HTR-8/SVneo (cell line): ENCODE data around the gene CCNL2.
"Not testable (repeated sequence)": the region's sequence is repeated elsewhere in the genome, so short reads cannot be mapped to it uniquely, and the experiment has no call there.

Experiments
- DNase-seq: peaks from one replicate; pipeline ENCODE4 v3.0.0; 2011; ENCODE audit warnings: low spot score, mixed read lengths; ENCODE audit not compliant: insufficient read length
- FAIRE-seq: peaks from 2 replicates; lab custom pipeline; 2011; peaks lifted over from hg19 to GRCh38; lab: Jason Lieb, UNC

The CCNL2 gene

GRCh38 chr1:1377540-1378205 lies 21.5 kb downstream of the CCNL2 start:
- DNase-seq = no peak
- FAIRE-seq = no peak

- DNase-seq = no peak
- FAIRE-seq = no peak
Observed at GRCh38 chr1:1376551-1377226, 22.4 kb downstream of the CCNL2 start.

DNA sequence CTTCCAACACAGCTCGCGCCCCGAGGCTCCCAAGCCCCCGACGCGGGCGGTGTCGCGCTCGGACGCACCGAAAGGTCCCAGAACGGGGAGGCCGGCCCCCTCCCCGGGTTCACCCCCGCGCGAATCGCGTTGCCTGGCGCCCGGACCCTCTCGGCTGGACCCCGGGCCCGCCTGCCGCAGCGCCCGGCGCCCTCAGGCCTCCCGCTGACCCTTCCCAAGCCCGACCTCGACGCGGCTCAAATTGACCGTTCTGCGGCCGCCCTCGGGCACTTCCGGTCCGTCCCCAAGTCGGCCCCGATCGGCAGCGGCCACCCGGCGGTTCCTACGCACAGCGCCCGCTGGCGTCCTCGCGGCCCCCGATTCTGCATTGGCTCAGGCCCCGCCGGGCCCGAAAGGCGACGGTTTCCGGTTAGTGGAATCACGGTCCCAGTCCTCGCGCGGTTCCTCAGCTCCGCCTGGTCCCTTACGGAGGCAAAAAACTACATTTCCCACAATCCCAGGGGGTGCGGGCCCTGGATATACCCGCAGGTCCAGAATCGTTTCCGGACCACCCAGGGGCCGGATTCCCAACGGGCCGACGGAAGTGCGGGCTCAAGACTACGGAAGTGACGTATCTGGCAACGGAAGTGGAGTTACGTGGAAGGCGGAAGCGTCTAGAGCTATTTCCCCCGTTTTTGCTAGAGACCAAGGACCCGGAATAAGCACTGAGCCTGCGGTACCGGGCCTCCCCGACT lies 24.0 kb downstream of the CCNL2 start, which contains the start of gene AURKAIP1:
TSS of gene AURKAIP1 (minus strand) at position 279 of the 734 bp plus-strand sequence. CDS start 451 bp downstream, outside the sequence.
- peak; percentile 96 for FAIRE-seq
- peak; percentile 96 for DNase-seq

DNA sequence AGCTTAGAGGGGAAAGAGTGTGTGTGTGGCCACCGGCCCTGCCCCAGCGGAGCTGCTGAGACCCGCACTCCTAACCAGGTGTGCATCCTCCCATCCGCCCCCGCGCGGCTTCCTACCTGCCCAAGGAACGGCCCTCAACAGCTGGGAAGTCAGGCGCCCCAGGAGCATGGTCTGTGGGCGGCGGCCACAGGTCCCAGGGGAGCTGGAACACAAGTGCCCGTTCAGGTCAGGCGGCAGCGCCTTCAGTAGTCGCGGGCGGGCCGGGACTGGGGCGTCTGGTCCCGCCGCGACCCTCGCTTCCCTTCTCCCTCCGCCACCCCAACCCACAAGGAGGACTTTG lies 24.6 kb downstream of the CCNL2 start:
- DNase-seq = no peak
- FAIRE-seq = no peak

GRCh38 chr1:1373815-1374588 lies 25.1 kb downstream of the CCNL2 start:
- DNase-seq (no peak), FAIRE-seq (no peak)

DNA sequence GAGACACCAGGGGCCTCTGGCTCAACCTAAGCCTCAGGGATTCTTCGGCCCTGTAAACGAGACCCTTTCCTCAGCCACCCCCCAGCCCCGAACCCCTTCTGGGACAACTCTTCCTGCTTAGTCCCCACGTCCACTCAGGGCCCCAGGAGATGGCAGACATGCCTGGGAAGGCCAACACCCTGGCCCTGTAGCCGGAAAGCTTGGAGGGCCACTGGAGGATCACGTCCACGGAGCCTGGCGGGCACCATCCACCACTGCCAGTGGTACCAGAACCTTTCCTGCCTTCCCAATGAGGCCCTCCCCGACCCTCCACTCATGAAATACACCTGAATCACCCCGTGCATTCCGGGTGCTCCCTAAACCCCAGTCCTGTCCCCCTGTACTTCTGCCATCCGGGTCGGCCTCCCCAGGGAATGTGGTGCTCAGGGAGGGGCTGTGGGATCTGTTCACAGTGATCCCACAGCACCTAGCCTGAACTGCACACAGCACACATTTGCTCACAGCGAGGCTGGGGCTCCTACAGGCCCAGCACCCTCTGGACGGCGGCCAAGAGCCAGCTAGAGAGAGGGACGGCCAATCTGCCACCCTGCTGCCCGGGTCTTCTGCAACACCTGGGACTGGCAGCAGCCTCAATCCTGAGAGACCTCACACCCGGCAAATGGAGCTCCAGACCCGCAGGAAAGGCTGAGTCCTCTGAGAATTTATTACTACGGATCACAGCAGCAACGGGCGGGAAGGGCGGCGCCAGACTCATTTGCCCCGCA lies 25.9 kb downstream of the CCNL2 start:
- no peak for DNase-seq
- FAIRE-seq = no peak

GRCh38 chr1:1371746-1372711 lies 27.1 kb downstream of the CCNL2 start:
- FAIRE-seq (no peak), DNase-seq (peak; percentile 78)

- no peak for FAIRE-seq
- no peak for DNase-seq
Observed at GRCh38 chr1:1371364-1371745, 27.8 kb downstream of the CCNL2 start.

DNA sequence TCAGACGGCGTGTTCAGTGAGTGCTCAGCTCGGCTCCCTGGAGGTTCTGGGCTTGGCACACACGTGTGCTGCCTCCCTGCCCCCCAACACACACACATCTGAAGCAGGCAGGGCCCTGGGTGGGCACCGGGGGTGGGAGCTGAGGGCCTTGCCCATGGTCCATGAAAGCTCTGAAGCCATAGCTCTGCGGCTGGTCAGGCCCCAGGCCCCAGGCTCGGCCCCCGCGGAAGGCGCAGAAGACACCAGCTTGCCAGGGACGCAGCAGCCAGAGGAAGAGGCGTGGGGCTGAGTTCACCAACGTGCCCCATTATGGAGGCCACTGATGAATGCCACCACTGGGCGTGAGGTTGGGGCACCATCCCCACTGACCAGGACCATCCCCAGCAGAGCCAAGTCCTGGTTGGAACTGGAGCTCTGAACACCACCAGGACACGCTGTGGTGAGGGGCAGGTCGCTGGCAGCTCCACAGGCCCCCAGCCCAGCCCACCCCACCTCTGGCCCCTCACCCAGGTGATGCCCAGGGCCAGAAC lies 28.3 kb downstream of the CCNL2 start:
- no peak for DNase-seq
- no peak for FAIRE-seq

GRCh38 chr1:1370094-1370493 lies 29.0 kb downstream of the CCNL2 start:
- not testable (repeated sequence) for DNase-seq, FAIRE-seq

GRCh38 chr1:1367315-1367714 lies 31.8 kb downstream of the CCNL2 start:
- DNase-seq = no peak
- no peak for FAIRE-seq

DNA sequence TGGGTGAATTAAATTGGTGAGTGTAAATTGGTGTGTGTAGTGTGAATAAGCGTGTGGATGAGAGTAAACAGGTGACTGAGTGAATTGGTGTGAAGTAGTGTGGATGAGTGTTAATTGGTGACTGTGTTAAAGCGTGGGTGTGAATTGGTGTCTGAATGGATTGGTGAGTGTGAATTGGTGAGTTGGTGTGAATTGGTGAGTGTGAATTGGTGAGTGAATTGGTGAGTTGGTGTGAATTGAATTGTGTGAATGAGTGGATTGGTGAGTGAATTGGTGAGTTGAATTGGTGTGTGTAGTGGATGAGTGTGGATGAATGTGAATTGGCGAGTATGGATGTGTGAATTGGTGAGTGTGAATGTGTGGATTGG lies 32.5 kb downstream of the CCNL2 start:
- FAIRE-seq = no peak
- no peak for DNase-seq

DNA sequence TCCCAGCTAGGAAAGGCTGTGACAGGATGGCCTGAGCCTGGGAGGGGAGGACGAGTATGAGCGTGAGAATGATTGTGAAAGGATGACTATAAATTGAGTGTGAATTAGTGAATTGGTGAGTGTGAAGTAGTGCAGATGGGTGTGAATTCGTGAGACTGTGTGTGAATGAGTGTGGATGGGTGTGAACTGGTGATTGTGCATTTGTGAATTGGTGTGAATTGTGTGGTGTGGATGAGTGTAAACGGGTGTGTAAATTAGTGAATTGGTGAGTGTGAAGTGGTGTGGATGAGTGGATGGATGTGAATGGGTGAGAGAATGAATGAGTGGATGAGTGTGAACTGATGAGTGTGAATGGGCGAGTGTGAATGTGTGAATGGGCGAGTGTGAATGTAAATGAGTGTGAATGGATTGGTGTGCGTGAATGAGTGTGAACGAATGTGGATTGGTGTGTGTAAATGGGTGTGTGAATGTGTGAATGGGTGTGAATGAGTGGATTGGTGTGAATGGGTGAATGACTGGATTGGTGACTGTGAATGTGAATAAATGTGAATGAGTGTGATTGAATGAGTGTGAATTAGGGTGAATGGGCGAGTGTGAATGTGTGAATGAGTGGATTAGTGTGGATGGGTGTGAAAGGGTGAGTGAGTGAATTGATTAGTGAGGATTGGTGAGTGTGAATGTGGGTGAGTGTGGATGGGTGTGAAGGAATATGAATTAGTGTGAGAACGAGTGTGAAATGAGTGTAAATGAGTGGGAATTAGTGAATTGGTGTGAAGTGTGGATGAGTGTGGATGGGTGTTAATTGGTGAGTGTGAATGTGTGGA lies 33.0 kb downstream of the CCNL2 start:
- peak; percentile 44 for FAIRE-seq
- no peak for DNase-seq

- FAIRE-seq (no peak), DNase-seq (no peak)
Observed at GRCh38 chr1:1364266-1364665, 34.9 kb downstream of the CCNL2 start.

- FAIRE-seq (peak; percentile 16), DNase-seq (no peak)
Observed at GRCh38 chr1:1361982-1362423, 37.1 kb downstream of the CCNL2 start.

GRCh38 chr1:1361233-1361981 lies 37.7 kb downstream of the CCNL2 start:
- FAIRE-seq = no peak
- no peak for DNase-seq
